Mesendoderm (in vitro differentiated cells): ENCODE results near the gene STAMBPL1.

ENCODE experiments used
- DNase-seq: peaks from one replicate; pipeline ENCODE4 v3.0.0; 2013
- H2AK5ac ChIP-seq: 2 replicates; pipeline ENCODE4 v1.6.1; 2013; ENCODE audit warnings: low read length, inconsistent platforms
- H2BK120ac ChIP-seq: 2 replicates; pipeline ENCODE4 v1.6.1; 2013; ENCODE audit warnings: low read depth, mild to moderate bottlenecking, low read length, moderate library complexity, mixed read lengths
- H2BK15ac ChIP-seq: replicated peaks from 2 replicates; pipeline ENCODE4 v1.6.1; 2013; ENCODE audit warnings: low read depth, mild to moderate bottlenecking, moderate library complexity
- H2BK5ac ChIP-seq: 2 replicates; pipeline ENCODE4 v1.6.1; 2013; ENCODE audit warnings: low read length, inconsistent platforms
- H3K18ac ChIP-seq: 2 replicates; pipeline ENCODE4 v1.6.1; 2013; ENCODE audit warnings: mild to moderate bottlenecking, low read length, mixed read lengths
- H3K23ac ChIP-seq: one replicate; pipeline ENCODE4 v1.6.1; 2013; ENCODE audit warnings: low read length
- H3K27ac ChIP-seq: 2 replicates; pipeline ENCODE4 v1.5.1; 2013; ENCODE audit warnings: low read depth, mild to moderate bottlenecking, inconsistent platforms, low read length, moderate library complexity
- H3K27me3 ChIP-seq: 2 replicates; pipeline ENCODE4 v1.6.1; 2013; ENCODE audit warnings: low read length, control low read depth, mild to moderate bottlenecking, inconsistent platforms; ENCODE audit not compliant: insufficient read depth, poor library complexity
- H3K36me3 ChIP-seq: 2 replicates; pipeline ENCODE4 v1.6.1; 2013; ENCODE audit warnings: low read length, inconsistent platforms; ENCODE audit not compliant: control insufficient read depth, insufficient read depth
- H3K4ac ChIP-seq: one replicate; pipeline ENCODE4 v1.6.1; 2013; ENCODE audit warnings: low read depth, mild to moderate bottlenecking, low read length, moderate library complexity
- H3K4me1 ChIP-seq: 2 replicates; pipeline ENCODE4 v1.6.1; 2013; ENCODE audit warnings: low read depth, low read length, inconsistent platforms; ENCODE audit not compliant: control insufficient read depth
- H3K4me2 ChIP-seq: 2 replicates; pipeline ENCODE4 v1.6.1; 2013; ENCODE audit warnings: low read length
- H3K4me3 ChIP-seq: 2 replicates; pipeline ENCODE4 v1.5.1; 2013; ENCODE audit warnings: mild to moderate bottlenecking, low read length
- H3K56ac ChIP-seq: one replicate; pipeline ENCODE4 v1.6.1; 2013; ENCODE audit warnings: low read length
- H3K79me1 ChIP-seq: 2 replicates; pipeline ENCODE4 v1.6.1; 2013; ENCODE audit warnings: low read length, inconsistent platforms
- H3K79me2 ChIP-seq: 2 replicates; pipeline ENCODE4 v1.6.1; 2013; ENCODE audit warnings: mild to moderate bottlenecking, low read length; ENCODE audit not compliant: control insufficient read depth, insufficient read depth
- H3K9ac ChIP-seq: 2 replicates; pipeline ENCODE4 v1.6.1; 2013; ENCODE audit warnings: low read length, inconsistent platforms
- H4K5ac ChIP-seq: one replicate; pipeline ENCODE4 v1.6.1; 2013; ENCODE audit warnings: low read length
- H4K8ac ChIP-seq: one replicate; pipeline ENCODE4 v1.6.1; 2013; ENCODE audit warnings: low read depth, mild to moderate bottlenecking, control low read depth, low read length, moderate library complexity
- WGBS: extraction: QIAGEN DNeasy Blood & Tissue Kit; methylation state at CpG from one replicate; pipeline ENCODE4 v1.1.7; 2013; ENCODE audit warnings: low lambda C conversion rate, missing lambda C conversion rate; ENCODE audit not compliant: insufficient coverage; ENCODE audit errors: extremely low coverage; 5-methylcytosine and 5-hydroxymethylcytosine counted together

STAMBPL1 gene

DNA sequence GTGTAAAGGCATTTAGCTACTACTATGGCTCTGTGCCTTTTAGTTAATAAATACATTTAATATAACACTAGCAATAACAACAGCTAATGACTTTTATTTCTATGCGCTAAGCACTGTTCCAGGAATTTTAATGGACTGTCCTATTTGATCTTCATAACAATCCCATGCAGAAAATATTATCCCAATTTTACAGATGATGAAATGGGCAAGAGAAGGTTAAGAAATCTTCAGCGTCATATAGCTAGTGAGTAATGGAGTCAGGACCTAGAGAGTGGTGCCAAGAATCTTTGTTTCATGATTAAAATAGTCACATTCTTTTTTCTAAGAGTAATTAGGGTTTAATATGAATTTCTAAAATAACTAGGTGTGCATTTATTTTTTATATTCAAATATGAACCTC, 40.2 kb downstream of the STAMBPL1 start:
- Histone ChIP-seq H3K36me3 (no peaks in the 10 kb centered on the region), H3K18ac (no peak overlapping the region), H4K8ac (no peak overlapping the region), H3K79me2 (no peaks in the 10 kb centered on the region), H2AK5ac (no peak overlapping the region), H2BK5ac (no peak overlapping the region), H3K4me2 (no peak overlapping the region), H3K27me3 (no peaks in the 10 kb centered on the region), H3K27ac (no peak overlapping the region), H2BK15ac (no peak overlapping the region), H3K79me1 (no peaks in the 10 kb centered on the region), H3K9ac (no peak overlapping the region), H3K4ac (no peak overlapping the region), H3K56ac (no peak overlapping the region), H4K5ac (no peak overlapping the region), H3K4me3 (no peak overlapping the region), H3K4me1 (peaks cover 5% of the 10 kb centered on the region), H2BK120ac (no peak overlapping the region), H3K23ac (no peak overlapping the region)
- no peak for DNase-seq
- no CpG with 5 or more reads among the region's 2 CpGs for WGBS

DNA sequence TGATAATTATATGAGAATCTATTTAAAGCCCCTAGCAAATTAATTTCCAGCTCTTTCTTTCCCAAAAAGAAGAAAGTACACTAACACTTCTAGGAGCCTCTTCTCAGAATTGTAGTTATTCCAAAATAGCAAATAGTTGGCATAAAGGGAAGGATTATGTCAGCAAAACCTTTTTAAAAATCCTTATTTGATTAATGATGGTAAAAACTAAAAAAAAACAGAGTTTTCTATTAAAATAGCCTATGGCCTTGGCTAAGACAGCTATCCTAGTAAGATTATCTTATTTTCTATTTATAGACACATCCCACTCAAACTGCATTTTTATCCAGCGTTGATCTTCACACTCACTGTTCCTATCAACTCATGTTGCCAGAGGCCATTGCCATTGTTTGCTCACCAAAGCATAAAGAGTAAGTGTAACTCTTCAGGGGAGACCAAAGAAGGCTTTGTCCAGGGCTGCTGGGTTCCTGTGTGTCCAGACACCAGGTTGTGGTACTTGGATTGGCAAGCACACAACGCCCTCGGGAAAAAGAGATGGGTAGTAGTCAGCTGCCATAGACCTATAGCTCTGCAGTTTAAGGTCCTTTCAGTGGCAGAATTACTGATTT, 41.0 kb downstream of the STAMBPL1 start:
- H3K23ac ChIP-seq: no peak overlapping the region
- H3K27me3 ChIP-seq: no peaks in the 10 kb centered on the region
- H2BK15ac ChIP-seq: no peak overlapping the region
- no peak overlapping the region for H3K4me3 ChIP-seq
- H2AK5ac ChIP-seq: no peak overlapping the region
- no peak overlapping the region for H3K4ac ChIP-seq
- DNase-seq: peak; percentile 51
- no peak overlapping the region for H3K9ac ChIP-seq
- H2BK5ac ChIP-seq: no peak overlapping the region
- no peak overlapping the region for H4K8ac ChIP-seq
- H3K56ac ChIP-seq: no peak overlapping the region
- H2BK120ac ChIP-seq: no peak overlapping the region
- no CpG with 5 or more reads among the region's 3 CpGs for WGBS
- no peaks in the 10 kb centered on the region for H3K36me3 ChIP-seq
- H3K27ac ChIP-seq: no peak overlapping the region
- H3K4me2 ChIP-seq: no peak overlapping the region
- H3K18ac ChIP-seq: no peak overlapping the region
- no peaks in the 10 kb centered on the region for H3K79me1 ChIP-seq
- no peaks in the 10 kb centered on the region for H3K4me1 ChIP-seq
- H3K79me2 ChIP-seq: no peaks in the 10 kb centered on the region
- H4K5ac ChIP-seq: no peak overlapping the region

DNA sequence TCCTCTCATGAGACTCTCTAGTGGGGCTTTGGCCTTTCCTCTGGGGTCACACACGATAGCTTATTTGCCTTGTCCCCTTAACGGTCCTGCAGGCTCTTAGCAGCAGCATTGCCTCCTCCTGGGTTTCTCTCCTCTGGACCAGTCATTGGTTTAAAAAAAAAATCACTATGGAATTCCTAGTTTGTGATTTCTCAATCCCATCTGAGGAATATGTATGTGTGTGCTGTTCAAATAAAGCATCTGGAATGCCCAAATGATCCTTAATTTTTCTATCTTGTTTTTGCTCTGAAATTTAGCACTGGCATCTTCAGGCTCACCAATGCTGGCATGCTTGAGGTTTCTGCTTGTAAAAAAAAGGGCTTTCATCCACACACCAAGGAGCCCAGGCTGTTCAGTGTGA, 42.0 kb downstream of the STAMBPL1 start:
- H3K27me3 ChIP-seq: no peaks in the 10 kb centered on the region
- no peak overlapping the region for H3K18ac ChIP-seq
- H3K36me3 ChIP-seq: no peaks in the 10 kb centered on the region
- H3K23ac ChIP-seq: no peak overlapping the region
- no peak overlapping the region for H3K4me2 ChIP-seq
- H3K56ac ChIP-seq: no peak overlapping the region
- DNase-seq: no peak
- H2BK120ac ChIP-seq: no peak overlapping the region
- no peaks in the 10 kb centered on the region for H3K79me1 ChIP-seq
- no CpG with 5 or more reads among the region's 2 CpGs for WGBS
- no peak overlapping the region for H2AK5ac ChIP-seq
- no peak overlapping the region for H3K4me3 ChIP-seq
- no peak overlapping the region for H2BK5ac ChIP-seq
- H3K4me1 ChIP-seq: no peaks in the 10 kb centered on the region
- H4K8ac ChIP-seq: no peak overlapping the region
- no peak overlapping the region for H3K27ac ChIP-seq
- H3K79me2 ChIP-seq: no peaks in the 10 kb centered on the region
- H2BK15ac ChIP-seq: no peak overlapping the region
- no peak overlapping the region for H3K4ac ChIP-seq
- H3K9ac ChIP-seq: no peak overlapping the region
- H4K5ac ChIP-seq: no peak overlapping the region

DNA sequence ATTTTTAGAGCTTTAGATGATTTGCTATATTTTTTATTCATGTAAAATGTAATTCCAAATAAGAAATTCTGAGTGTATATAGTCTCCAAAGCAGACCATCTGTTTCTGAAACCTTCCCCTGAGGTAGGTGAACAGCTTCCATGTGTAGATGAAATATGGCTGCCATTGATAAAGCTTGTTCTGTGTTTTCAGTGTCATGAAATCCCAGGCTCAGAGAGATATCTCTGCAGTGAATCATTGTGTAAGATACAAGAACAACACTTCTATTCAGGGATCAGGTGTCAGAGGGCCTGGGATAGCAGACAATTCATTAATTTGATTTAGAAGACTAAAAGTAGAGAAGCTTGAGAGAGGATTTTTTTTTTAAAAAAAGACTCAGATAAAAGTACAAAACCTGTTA, 43.5 kb downstream of the STAMBPL1 start:
- no peaks in the 10 kb centered on the region for H3K4me1 ChIP-seq
- no peak overlapping the region for H3K56ac ChIP-seq
- no peak overlapping the region for H3K4ac ChIP-seq
- no peaks in the 10 kb centered on the region for H3K36me3 ChIP-seq
- H2BK5ac ChIP-seq: no peak overlapping the region
- H3K4me2 ChIP-seq: no peak overlapping the region
- no peaks in the 10 kb centered on the region for H3K79me1 ChIP-seq
- no peak overlapping the region for H2AK5ac ChIP-seq
- no peaks in the 10 kb centered on the region for H3K27me3 ChIP-seq
- H3K9ac ChIP-seq: no peak overlapping the region
- no peak overlapping the region for H4K8ac ChIP-seq
- H4K5ac ChIP-seq: no peak overlapping the region
- no peak overlapping the region for H2BK15ac ChIP-seq
- H3K79me2 ChIP-seq: no peaks in the 10 kb centered on the region
- H3K27ac ChIP-seq: no peak overlapping the region
- H3K4me3 ChIP-seq: no peak overlapping the region
- no peak overlapping the region for H2BK120ac ChIP-seq
- H3K18ac ChIP-seq: no peak overlapping the region
- DNase-seq: no peak
- H3K23ac ChIP-seq: no peak overlapping the region

DNA sequence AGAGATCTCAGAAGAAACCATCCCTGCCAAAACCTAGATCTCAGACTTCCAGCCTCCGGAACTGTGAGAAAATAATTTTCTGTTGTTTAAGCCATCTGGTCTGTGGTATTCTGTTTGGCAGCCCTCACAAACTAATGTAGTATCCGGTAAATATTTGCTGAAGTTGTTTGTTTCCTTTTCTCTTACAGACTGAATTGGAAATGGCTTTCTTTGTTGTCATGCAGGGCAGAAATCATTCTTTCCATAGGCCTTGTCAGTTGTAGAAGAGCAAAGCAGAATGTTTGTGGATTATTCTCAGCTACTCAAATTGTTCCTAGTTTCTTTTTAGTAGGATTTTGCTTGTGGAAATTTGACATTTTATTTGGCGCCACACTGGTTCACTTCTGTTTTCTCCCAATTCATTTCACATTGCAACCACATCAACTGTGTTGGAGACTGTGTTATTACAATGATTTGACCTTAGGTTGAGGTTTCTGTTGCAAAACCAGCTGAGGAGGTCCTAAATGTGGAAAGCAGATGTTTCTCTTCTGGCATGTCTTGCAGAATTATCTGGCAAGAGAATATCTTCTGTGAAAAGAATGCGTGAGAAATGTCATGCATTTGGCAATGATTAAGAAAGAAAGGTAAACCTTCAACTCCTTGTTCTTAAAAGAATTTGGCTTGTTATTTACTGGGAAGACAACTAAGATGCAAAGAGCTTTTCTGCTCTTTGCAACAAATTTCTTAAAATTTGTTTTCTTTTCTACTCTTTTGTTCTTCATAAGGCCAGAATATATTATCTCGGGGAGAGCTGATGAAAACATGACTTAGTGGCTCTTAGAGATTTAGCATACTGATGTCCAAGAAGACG, 46.7 kb downstream of the STAMBPL1 start:
- Histone ChIP-seq H2BK120ac (no peak overlapping the region), H3K4me1 (no peaks in the 10 kb centered on the region), H3K18ac (no peak overlapping the region), H2BK5ac (no peak overlapping the region), H3K4me3 (no peak overlapping the region), H4K8ac (no peak overlapping the region), H3K27me3 (no peaks in the 10 kb centered on the region), H3K4ac (no peak overlapping the region), H3K27ac (no peak overlapping the region), H3K9ac (no peak overlapping the region), H4K5ac (no peak overlapping the region), H2AK5ac (no peak overlapping the region), H3K36me3 (no peaks in the 10 kb centered on the region), H3K79me2 (no peaks in the 10 kb centered on the region), H3K56ac (no peak overlapping the region), H3K23ac (no peak overlapping the region), H3K4me2 (no peak overlapping the region), H2BK15ac (no peak overlapping the region), H3K79me1 (no peaks in the 10 kb centered on the region)
- WGBS: no CpG with 5 or more reads among the region's 6 CpGs
- no peak for DNase-seq

DNA sequence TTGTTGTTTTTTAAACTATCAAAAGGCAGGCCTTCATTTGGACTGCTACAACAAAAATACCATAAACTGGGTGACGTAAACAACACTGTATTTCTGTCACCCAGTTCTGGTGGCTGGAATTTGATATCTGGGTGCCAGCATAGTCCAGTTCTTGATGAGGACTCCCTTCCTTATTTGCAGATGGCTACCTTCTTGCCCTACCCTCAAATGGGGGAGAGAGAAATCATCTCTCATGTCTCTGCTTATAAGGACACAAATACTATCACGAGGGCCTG, 47.3 kb downstream of the STAMBPL1 start:
- Histone ChIP-seq H3K79me2 (no peaks in the 10 kb centered on the region), H3K27ac (no peak overlapping the region)

More for the DNA sequence above, 47.3 kb downstream of the STAMBPL1 start:
- Histone ChIP-seq H4K5ac (no peak overlapping the region), H2BK5ac (no peak overlapping the region), H2BK15ac (no peak overlapping the region), H3K4me1 (no peaks in the 10 kb centered on the region), H3K9ac (no peak overlapping the region), H4K8ac (no peak overlapping the region), H3K79me1 (no peaks in the 10 kb centered on the region), H3K36me3 (no peaks in the 10 kb centered on the region), H3K4me3 (no peak overlapping the region), H3K56ac (no peak overlapping the region), H3K4ac (no peak overlapping the region), H3K27me3 (no peaks in the 10 kb centered on the region), H3K4me2 (no peak overlapping the region), H3K18ac (no peak overlapping the region), H2AK5ac (no peak overlapping the region), H3K23ac (no peak overlapping the region), H2BK120ac (no peak overlapping the region)
- WGBS: no CpG with 5 or more reads among the region's 2 CpGs
- DNase-seq: no peak
